Measurements from ENCODE around the gene COL18A1.

DNA sequence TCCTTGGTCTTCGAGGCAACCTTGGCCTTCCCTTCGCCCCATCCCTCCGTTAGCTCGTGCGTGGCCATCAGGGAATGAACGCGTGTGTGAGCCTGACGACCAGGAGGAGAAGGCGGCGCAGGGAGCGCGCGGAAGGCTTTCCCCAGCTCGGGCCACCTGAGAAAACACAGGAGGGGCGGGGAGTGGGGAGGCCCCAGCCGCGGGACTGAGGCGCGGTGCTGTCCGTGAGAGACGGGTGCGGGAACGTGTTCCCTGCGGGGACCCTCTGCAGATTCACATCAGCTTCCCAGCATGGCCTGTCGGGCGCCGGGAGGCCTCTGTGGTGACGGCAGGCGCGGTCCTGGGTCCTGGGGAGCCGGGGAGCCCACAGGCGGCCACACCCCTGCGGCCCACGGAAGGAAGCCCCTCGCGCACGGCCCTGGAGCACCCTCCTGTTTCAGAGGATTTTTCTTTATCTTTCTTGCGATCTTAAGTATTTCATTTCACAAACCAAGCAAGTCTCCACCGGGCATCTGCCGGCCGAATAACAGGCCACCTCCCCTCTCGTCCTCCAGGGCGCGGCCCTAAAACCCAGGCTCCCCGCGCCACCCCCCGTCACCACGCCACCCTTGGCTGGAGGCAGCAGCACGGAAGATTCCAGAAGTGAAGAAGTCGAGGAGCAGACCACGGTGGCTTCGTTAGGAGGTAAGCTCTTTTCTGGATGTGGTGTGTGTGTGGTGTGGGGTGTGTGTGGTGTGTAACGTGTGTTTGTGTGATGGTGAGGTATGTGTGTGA is 71.0 kb downstream of the COL18A1 start:
- TF ChIP-seq POLR2A (IDR thresholded peaks at IDR 0.05): no peak
- TF ChIP-seq, protein P1, sequence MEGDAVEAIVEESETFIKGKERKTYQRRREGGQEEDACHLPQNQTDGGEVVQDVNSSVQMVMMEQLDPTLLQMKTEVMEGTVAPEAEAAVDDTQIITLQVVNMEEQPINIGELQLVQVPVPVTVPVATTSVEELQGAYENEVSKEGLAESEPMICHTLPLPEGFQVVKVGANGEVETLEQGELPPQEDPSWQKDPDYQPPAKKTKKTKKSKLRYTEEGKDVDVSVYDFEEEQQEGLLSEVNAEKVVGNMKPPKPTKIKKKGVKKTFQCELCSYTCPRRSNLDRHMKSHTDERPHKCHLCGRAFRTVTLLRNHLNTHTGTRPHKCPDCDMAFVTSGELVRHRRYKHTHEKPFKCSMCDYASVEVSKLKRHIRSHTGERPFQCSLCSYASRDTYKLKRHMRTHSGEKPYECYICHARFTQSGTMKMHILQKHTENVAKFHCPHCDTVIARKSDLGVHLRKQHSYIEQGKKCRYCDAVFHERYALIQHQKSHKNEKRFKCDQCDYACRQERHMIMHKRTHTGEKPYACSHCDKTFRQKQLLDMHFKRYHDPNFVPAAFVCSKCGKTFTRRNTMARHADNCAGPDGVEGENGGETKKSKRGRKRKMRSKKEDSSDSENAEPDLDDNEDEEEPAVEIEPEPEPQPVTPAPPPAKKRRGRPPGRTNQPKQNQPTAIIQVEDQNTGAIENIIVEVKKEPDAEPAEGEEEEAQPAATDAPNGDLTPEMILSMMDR (IDR thresholded peaks at IDR 0.05): no peak
- no peak for TF ChIP-seq EP300 (IDR thresholded peaks at IDR 0.05; ENCODE audit: low read depth)

Data from transverse colon (tissue), 3 donors.